NCI-H2081 treated with DMSO at 0.1 percent for 48 hours (cell line): ENCODE measurements around the gene NPAT.

Experiments used
- DNase-seq: peaks from one replicate; lab custom pipeline; 2025; lab: John Stamatoyannopoulos, UW

The NPAT gene

GRCh38 chr11:108222574-108223347, at the start of gene NPAT, which contains the start of gene ATM:
NPAT (minus strand) TSS chr11:108222638; CDS start chr11:108222536, 102 bp downstream.
ATM (plus strand) TSS chr11:108223067; CDS start chr11:108227625, 4,558 bp downstream.
- peak; percentile 97 for DNase-seq

- no peak for DNase-seq
These were observed 47.1 kb upstream of the NPAT start for GRCh38 chr11:108269583-108269982.

GRCh38 chr11:108253176-108253575, 30.7 kb upstream of the NPAT start:
- no peak for DNase-seq

- DNase-seq = no peak
These were observed 24.4 kb upstream of the NPAT start for GRCh38 chr11:108246885-108247284.

GRCh38 chr11:108246308-108246707, 23.9 kb upstream of the NPAT start:
- no peak for DNase-seq

GRCh38 chr11:108242422-108242821, 20.0 kb upstream of the NPAT start:
- DNase-seq = no peak

GRCh38 chr11:108241330-108242037, 19.0 kb upstream of the NPAT start:
- DNase-seq = no peak

- DNase-seq = no peak
These were observed 16.6 kb upstream of the NPAT start for GRCh38 chr11:108239076-108239475.

GRCh38 chr11:108237058-108237481, 14.6 kb upstream of the NPAT start:
- DNase-seq = no peak

GRCh38 chr11:108235633-108236032, 13.2 kb upstream of the NPAT start:
- DNase-seq = no peak

- DNase-seq = no peak
These were observed 12.8 kb upstream of the NPAT start for GRCh38 chr11:108235192-108235591.

GRCh38 chr11:108233277-108233945, 11.0 kb upstream of the NPAT start:
- no peak for DNase-seq

- no peak for DNase-seq
These were observed 5.8 kb upstream of the NPAT start for GRCh38 chr11:108228251-108228650.

GRCh38 chr11:108226036-108226435, 3.6 kb upstream of the NPAT start:
- DNase-seq = no peak

- no peak for DNase-seq
These were observed 2.7 kb upstream of the NPAT start for GRCh38 chr11:108224911-108225786.

- no peak for DNase-seq
These were observed 1.9 kb upstream of the NPAT start for GRCh38 chr11:108224366-108224765.

GRCh38 chr11:108223348-108224149, 1.1 kb upstream of the NPAT start:
- DNase-seq = no peak

- DNase-seq = no peak
These were observed 396 bp downstream of the NPAT start for GRCh38 chr11:108221911-108222573.

GRCh38 chr11:108221371-108221770, 1.1 kb downstream of the NPAT start:
- DNase-seq = no peak

- DNase-seq = no peak
These were observed 1.6 kb downstream of the NPAT start for GRCh38 chr11:108220721-108221336.
